ENCODE results near the gene ASPSCR1. TPM values are rescaled to one million over a fixed set of nuclear protein-coding genes. Genes with fewer than 3 reads are reported as not detected.
A peak's percentile ranks its signal among the peaks of the same experiment; 100 is the strongest.

ASPSCR1 gene
- total and polyA plus RNA-seq, 2 of the 13 experiments (the other 11 are each of a cell fraction or from before 2014, with no cell fraction given), result 274 to 314 TPM

DNA sequence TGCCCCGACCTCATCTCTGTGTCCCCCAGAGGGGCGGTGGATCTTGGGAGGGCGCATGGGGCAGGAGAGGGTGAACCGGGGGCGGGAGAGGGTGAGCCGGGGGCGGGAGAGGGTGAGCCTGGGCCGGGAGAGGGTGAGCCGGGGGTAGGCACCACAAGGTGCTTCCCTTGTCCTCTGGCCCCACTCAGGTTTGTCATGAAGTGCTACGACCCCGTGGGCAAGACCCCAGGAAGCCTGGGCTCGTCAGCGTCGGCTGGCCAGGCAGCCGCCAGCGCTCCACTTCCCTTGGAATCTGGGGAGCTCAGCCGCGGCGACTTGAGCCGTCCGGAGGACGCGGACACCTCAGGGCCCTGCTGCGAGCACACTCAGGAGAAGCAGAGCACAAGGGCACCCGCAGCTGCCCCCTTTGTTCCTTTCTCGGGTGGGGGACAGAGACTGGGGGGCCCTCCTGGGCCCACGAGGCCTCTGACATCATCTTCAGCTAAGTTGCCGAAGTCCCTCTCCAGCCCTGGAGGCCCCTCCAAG, 18.9 kb downstream of the ASPSCR1 start (continued):
- TF ChIP-seq REST (IDR thresholded peaks at IDR 0.05; ENCODE audit: borderline replicate concordance in 1 of 2, low read depth in 1 of 2, low read length in 2 of 2), result no peak
- 0 out of 2 replicates have a peak, but pooled peaks have one; percentile 48 for TF ChIP-seq ZSCAN31 (CRISPR knock-in tag; IDR thresholded peaks at IDR 0.05; ENCODE audit: low read depth)
- TF ChIP-seq, protein P1, sequence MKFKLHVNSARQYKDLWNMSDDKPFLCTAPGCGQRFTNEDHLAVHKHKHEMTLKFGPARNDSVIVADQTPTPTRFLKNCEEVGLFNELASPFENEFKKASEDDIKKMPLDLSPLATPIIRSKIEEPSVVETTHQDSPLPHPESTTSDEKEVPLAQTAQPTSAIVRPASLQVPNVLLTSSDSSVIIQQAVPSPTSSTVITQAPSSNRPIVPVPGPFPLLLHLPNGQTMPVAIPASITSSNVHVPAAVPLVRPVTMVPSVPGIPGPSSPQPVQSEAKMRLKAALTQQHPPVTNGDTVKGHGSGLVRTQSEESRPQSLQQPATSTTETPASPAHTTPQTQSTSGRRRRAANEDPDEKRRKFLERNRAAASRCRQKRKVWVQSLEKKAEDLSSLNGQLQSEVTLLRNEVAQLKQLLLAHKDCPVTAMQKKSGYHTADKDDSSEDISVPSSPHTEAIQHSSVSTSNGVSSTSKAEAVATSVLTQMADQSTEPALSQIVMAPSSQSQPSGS (CRISPR knock-in tag; IDR thresholded peaks at IDR 0.05), result no peak
- TF ChIP-seq ZNF792 (CRISPR knock-in tag; IDR thresholded peaks at IDR 0.05), result no peak
- TF ChIP-seq RFXAP (CRISPR knock-in tag; IDR thresholded peaks at IDR 0.05; ENCODE audit: borderline replicate concordance), result no peak
- TF ChIP-seq CREM (IDR thresholded peaks at IDR 0.05), result no peak
- TF ChIP-seq CREM (CRISPR knock-in tag; IDR thresholded peaks at IDR 0.05), result no peak
- TF ChIP-seq ZFP37 (CRISPR knock-in tag; IDR thresholded peaks at IDR 0.05; ENCODE audit: borderline replicate concordance), result no peak
- TF ChIP-seq ZNF343 (CRISPR knock-in tag; IDR thresholded peaks at IDR 0.05), result no peak; the same call in 1 of the 2 replicates
